Kidney epithelial cell (primary cell): ENCODE data around the gene ARSG. TPM values are rescaled to one million over a fixed set of nuclear protein-coding genes. Genes with fewer than 3 reads are reported as not detected.

Experiments used
- DNase-seq: peaks from one replicate; pipeline ENCODE4 v3.0.0-alpha.2; 2010; ENCODE audit warnings: low read depth
- H3K27me3 ChIP-seq: 2 replicates; pipeline ENCODE4 v1.6.0; 2011; ENCODE audit warnings: low read length; ENCODE audit not compliant: control insufficient read depth, insufficient read depth
- H3K36me3 ChIP-seq: 2 replicates; pipeline ENCODE4 v1.5.1; 2011; ENCODE audit warnings: low read length; ENCODE audit not compliant: control insufficient read depth, insufficient read depth
- H3K4me3 ChIP-seq: 2 replicates; pipeline ENCODE4 v1.5.1; 2011; ENCODE audit warnings: low read depth, mild to moderate bottlenecking, control low read depth, low read length
- CTCF ChIP-seq: IDR thresholded peaks from 2 replicates; pipeline ENCODE4 v1.5.1; 2011; ENCODE audit warnings: mild to moderate bottlenecking, moderate library complexity, low read length, control low read depth, inconsistent platforms; ENCODE audit not compliant: insufficient read depth, poor library complexity, severe bottlenecking
- total RNA-seq: library from RNA; depleted of rRNA; stranded (reverse); fragments of >200 nt; gene quantifications from 2 replicates; pipeline ENCODE4 v1.2.3, GENCODE V29; 2015

Gene ARSG
- total RNA-seq, 1 donor from 2014 or later = 2.9 TPM

GRCh38 chr17:68397108-68397536 lies 105.8 kb downstream of the ARSG start:
- no peak overlapping the region for H3K4me3 ChIP-seq
- H3K27me3 ChIP-seq = no peaks in the 10 kb centered on the region
- TF ChIP-seq CTCF = no peak
- no peaks in the 10 kb centered on the region for H3K36me3 ChIP-seq
- no peak for DNase-seq

- no peak for DNase-seq
- Histone ChIP-seq H3K36me3 (no peaks in the 10 kb centered on the region), H3K27me3 (no peaks in the 10 kb centered on the region), H3K4me3 (no peak overlapping the region)
- TF ChIP-seq CTCF = peak; percentile 87
These were observed 107.7 kb downstream of the ARSG start for GRCh38 chr17:68398691-68399637.

GRCh38 chr17:68399638-68400403 lies 108.5 kb downstream of the ARSG start:
- Histone ChIP-seq H3K4me3 (no peak overlapping the region), H3K36me3 (no peaks in the 10 kb centered on the region), H3K27me3 (no peaks in the 10 kb centered on the region)
- no peak for DNase-seq
- TF ChIP-seq CTCF = no peak

- Histone ChIP-seq H3K4me3 (no peak overlapping the region), H3K36me3 (no peaks in the 10 kb centered on the region), H3K27me3 (no peaks in the 10 kb centered on the region)
- DNase-seq = no peak
- TF ChIP-seq CTCF = no peak
These were observed 109.1 kb downstream of the ARSG start for GRCh38 chr17:68400404-68400735.

GRCh38 chr17:68401288-68401687 lies 110.0 kb downstream of the ARSG start:
- Histone ChIP-seq H3K27me3 (no peaks in the 10 kb centered on the region), H3K36me3 (no peaks in the 10 kb centered on the region), H3K4me3 (no peak overlapping the region)
- TF ChIP-seq CTCF = no peak
- no peak for DNase-seq
